ENCODE results near the gene HFM1. TPM values are rescaled to one million over a fixed set of nuclear protein-coding genes. Genes with fewer than 3 reads are reported as not detected.

The HFM1 gene
- total and polyA plus RNA-seq, 9 of the 15 experiments (the other 6 are each of a cell fraction or from before 2014, with no cell fraction given) = 1.5 to 6.4 (median 3.7) TPM

- POLR2A ChIA-PET = no interaction called here
- Histone ChIP-seq H2AFZ (ENCODE audit: low read depth, low read length) (peak overlapping the region; percentile 54), H3K9me3 (replicated peaks; ENCODE audit: control insufficient read depth, insufficient read depth, low read depth, low read length) (no peaks in the 10 kb centered on the region), H4K20me1 (replicated peaks; ENCODE audit: control insufficient read depth, insufficient read depth, low read length) (no peaks in the 10 kb centered on the region), H3K27me3 (ENCODE audit: control insufficient read depth in 2 of 2, insufficient read depth in 2 of 2, low read length in 2 of 2) (no peaks in the 10 kb centered on the region), H3K9me1 (ENCODE audit: control insufficient read depth, insufficient read depth, low read length) (no peaks in the 10 kb centered on the region), H3K9ac (ENCODE audit: insufficient read depth in 1 of 2, low read depth in 2 of 2, low read length in 2 of 2) (no peak overlapping the region), H3K79me2 (ENCODE audit: control insufficient read depth, insufficient read depth, low read length) (no peaks in the 10 kb centered on the region), H3K36me3 (ENCODE audit: control insufficient read depth, insufficient read depth, low read length) (no peaks in the 10 kb centered on the region), H3K4me2 (ENCODE audit: insufficient read depth, low read length) (no peak overlapping the region), H3K4me3 (no peak overlapping the region), H3K27ac (ENCODE audit: extremely low read depth, low read depth, low read length) (no peak overlapping the region), H3K4me1 (replicated peaks in 1 of 2; ENCODE audit: control insufficient read depth in 2 of 2, insufficient read depth in 2 of 2, low read length in 2 of 2) (peaks cover 0 to 5% of the 10 kb centered on the region in 2 experiments; a peak in 2 of 5 replicates)
- peak; percentile 93 for FAIRE-seq
- 54% methylated on average over 6 of the region's 6 CpGs for WGBS (ENCODE audit: insufficient coverage, low coverage, missing lambda C conversion rate)
- intact Hi-C loops (cut with micrococcal nuclease) = loop anchor here (1.0 to 5.0 kb wide), 3 partner anchors 119 to 644 kb away; partner anchors contain the start of gene CDC7
- CTCF ChIA-PET (ENCODE audit: low intra/inter-chr PET ratio) = interaction anchor here (1.0 to 4.6 kb wide), 2 partner anchors 119 to 220 kb away, joined by 5 to 32 read pairs; no protein-coding TSS in a partner anchor
- ATAC-seq = peak; percentile 84
- DNase-seq (ENCODE audit: extremely low read depth in 1 of 4, low spot score in 3 of 4) = peak; percentile 59 to 79 (median 62)
- no TSS peak for BruUV-seq (replicated peaks)
- in situ Hi-C loops (cut with MboI) = loop anchor here (5.0 kb wide), 1 partner anchor 114 kb away; no protein-coding TSS in a partner anchor
- TF ChIP-seq POLR2B (IDR thresholded peaks at IDR 0.05; ENCODE audit: low read depth, partially characterized antibody) = no peak
- TF ChIP-seq ZBTB11 (CRISPR knock-in tag; IDR thresholded peaks at IDR 0.05) = no peak
- TF ChIP-seq HMGXB4 (CRISPR knock-in tag; IDR thresholded peaks at IDR 0.05) = no peak
- TF ChIP-seq RB1 (IDR thresholded peaks at IDR 0.05; ENCODE audit: low read depth) = peak; percentile 24; the same call in 1 of the 2 replicates
- TF ChIP-seq RAD21 (CRISPR knock-in tag; conservative IDR thresholded peaks at IDR 0.05 in 1 of 2, IDR thresholded peaks at IDR 0.05 in 1 of 2) = peak; percentile 91 to 92
- peak; percentile 91 for TF ChIP-seq MAFK (IDR thresholded peaks at IDR 0.05; ENCODE audit: low read length)
- 0 out of 2 replicates have a peak, but pooled peaks have one; percentile 18 for TF ChIP-seq ARID1B (IDR thresholded peaks at IDR 0.05)
- no peak for TF ChIP-seq RFX5 (IDR thresholded peaks at IDR 0.05; ENCODE audit: low read depth, low read length)
- TF ChIP-seq NFE2 (IDR thresholded peaks at IDR 0.05; ENCODE audit: low read depth) = peak; percentile 98
- TF ChIP-seq HEY1 (CRISPR knock-in tag; IDR thresholded peaks at IDR 0.05; ENCODE audit: borderline replicate concordance) = 0 out of 2 replicates have a peak, but pooled peaks have one; percentile 22
- TF ChIP-seq NFRKB (IDR thresholded peaks at IDR 0.05; ENCODE audit: low read depth) = no peak
- no peak for TF ChIP-seq RHOXF2B (CRISPR knock-in tag; conservative IDR thresholded peaks at IDR 0.05)
- TF ChIP-seq ZFX (CRISPR knock-in tag; IDR thresholded peaks at IDR 0.05) = no peak
- TF ChIP-seq SMAD3 (CRISPR knock-in tag; conservative IDR thresholded peaks at IDR 0.05) = no peak
- TF ChIP-seq ZNF174 (CRISPR knock-in tag; IDR thresholded peaks at IDR 0.05) = no peak
Measured at GRCh38 chr1:91282695-91283420, 121.8 kb downstream of the HFM1 start.

All from K562 (cell line).